ENCODE results near the gene FGD3. TPM values are rescaled to one million over a fixed set of nuclear protein-coding genes. Genes with fewer than 3 reads are reported as not detected.

Gene FGD3
- total and polyA plus RNA-seq, 3 donors from 2014 or later, result 12.8 to 14.3 (median 14.0) TPM

DNA sequence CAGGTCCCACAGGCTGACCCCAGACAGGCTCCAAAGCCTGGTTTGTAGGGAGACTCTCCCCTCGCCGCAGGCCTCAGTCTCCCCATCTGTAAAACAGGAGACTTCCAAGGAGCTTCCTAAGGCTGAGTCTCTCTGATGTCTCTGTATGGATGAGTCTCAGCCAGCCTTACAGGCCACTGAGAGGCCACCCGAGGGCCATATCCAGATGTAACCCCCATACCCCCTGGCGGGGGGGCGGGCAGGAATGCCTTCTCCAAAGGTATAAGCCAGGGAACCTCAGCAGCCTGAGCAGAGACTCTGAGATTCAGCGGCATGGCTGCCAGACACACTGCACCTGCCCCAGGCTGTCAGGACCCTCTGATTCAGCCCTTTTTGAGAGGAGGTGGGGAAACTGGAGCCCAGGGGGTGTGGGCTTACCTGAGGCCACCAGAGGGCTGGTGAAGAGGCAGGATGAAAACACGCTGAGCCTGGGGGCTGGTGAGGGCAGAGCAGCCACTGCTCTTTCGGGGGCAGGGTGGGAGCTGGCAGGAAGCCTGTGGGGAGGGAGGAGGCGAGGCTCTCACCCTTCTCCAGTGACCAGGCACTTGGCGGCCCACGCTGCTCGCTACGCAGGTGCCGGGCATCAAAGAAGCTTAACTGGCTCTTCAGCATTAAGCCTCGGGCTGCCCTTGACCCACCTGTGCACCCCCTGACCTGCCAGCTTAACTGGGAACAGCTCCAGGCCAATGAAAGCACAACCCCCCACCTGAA lies 105.6 kb downstream of the FGD3 start:
- 62 to 77% methylated on average over 10 to 15 of the region's 15 CpGs for WGBS, 2 donors
- peaks cover 34% of the 10 kb centered on the region for H3K4me1 ChIP-seq
- intact Hi-C loops (cut with DNase I; ENCODE audit: low total_unique reads), result no loop called here
- no peak for DNase-seq
- TF ChIP-seq POLR2A (IDR thresholded peaks at IDR 0.05), result no peak
- TF ChIP-seq, protein P1, sequence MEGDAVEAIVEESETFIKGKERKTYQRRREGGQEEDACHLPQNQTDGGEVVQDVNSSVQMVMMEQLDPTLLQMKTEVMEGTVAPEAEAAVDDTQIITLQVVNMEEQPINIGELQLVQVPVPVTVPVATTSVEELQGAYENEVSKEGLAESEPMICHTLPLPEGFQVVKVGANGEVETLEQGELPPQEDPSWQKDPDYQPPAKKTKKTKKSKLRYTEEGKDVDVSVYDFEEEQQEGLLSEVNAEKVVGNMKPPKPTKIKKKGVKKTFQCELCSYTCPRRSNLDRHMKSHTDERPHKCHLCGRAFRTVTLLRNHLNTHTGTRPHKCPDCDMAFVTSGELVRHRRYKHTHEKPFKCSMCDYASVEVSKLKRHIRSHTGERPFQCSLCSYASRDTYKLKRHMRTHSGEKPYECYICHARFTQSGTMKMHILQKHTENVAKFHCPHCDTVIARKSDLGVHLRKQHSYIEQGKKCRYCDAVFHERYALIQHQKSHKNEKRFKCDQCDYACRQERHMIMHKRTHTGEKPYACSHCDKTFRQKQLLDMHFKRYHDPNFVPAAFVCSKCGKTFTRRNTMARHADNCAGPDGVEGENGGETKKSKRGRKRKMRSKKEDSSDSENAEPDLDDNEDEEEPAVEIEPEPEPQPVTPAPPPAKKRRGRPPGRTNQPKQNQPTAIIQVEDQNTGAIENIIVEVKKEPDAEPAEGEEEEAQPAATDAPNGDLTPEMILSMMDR (IDR thresholded peaks at IDR 0.05), result no peak
- peak overlapping the region in 1 of 2 donors; percentile 66 for H3K27ac ChIP-seq
- no peaks in the 10 kb centered on the region for H3K27me3 ChIP-seq
- no peaks in the 10 kb centered on the region for H3K36me3 ChIP-seq (ENCODE audit: low read depth, missing control alignments)
- H3K4me3 ChIP-seq, result no peak overlapping the region
- H3K9me3 ChIP-seq, result no peaks in the 10 kb centered on the region

DNA sequence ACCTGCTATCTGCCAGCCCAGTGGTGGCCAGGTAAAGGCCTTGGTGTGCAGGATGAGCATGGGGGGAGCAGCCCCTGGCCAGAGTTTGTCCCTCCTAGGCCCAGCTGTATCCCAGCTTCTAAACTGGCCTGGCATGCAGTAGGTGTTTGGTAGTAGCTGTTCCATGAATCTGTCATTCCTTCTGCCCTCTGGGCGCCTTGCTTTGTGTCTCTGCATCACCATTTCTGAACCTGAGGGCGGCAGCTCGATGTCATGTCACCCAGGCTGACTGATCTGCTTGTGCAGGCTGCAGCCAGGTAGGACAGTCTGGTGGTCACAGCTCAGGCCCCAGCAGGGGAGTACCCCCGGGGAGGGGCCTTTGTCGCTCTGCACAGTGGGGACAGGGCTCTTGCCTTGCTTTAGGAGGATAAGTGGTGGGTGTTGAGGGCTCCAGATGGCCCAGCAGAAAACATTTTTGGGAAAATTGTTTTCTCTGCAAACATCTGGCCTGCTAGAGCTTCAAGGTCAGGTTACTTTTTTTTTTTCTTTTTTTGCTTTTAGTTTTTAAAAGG lies 106.5 kb downstream of the FGD3 start:
- DNase-seq, result no peak
- intact Hi-C loops (cut with DNase I; ENCODE audit: low total_unique reads), result no loop called here
- H3K27me3 ChIP-seq, result no peaks in the 10 kb centered on the region
- TF ChIP-seq, protein P1 (IDR thresholded peaks at IDR 0.05), result no peak
- no peak for TF ChIP-seq POLR2A (IDR thresholded peaks at IDR 0.05)
- peaks cover 34% of the 10 kb centered on the region for H3K4me1 ChIP-seq
- no peaks in the 10 kb centered on the region for H3K9me3 ChIP-seq
- H3K27ac ChIP-seq, result no peak overlapping the region
- H3K4me3 ChIP-seq, result no peak overlapping the region
- no peaks in the 10 kb centered on the region for H3K36me3 ChIP-seq (ENCODE audit: low read depth, missing control alignments)
- 66 to 70% methylated on average over 5 of the region's 5 CpGs for WGBS, 2 donors

DNA sequence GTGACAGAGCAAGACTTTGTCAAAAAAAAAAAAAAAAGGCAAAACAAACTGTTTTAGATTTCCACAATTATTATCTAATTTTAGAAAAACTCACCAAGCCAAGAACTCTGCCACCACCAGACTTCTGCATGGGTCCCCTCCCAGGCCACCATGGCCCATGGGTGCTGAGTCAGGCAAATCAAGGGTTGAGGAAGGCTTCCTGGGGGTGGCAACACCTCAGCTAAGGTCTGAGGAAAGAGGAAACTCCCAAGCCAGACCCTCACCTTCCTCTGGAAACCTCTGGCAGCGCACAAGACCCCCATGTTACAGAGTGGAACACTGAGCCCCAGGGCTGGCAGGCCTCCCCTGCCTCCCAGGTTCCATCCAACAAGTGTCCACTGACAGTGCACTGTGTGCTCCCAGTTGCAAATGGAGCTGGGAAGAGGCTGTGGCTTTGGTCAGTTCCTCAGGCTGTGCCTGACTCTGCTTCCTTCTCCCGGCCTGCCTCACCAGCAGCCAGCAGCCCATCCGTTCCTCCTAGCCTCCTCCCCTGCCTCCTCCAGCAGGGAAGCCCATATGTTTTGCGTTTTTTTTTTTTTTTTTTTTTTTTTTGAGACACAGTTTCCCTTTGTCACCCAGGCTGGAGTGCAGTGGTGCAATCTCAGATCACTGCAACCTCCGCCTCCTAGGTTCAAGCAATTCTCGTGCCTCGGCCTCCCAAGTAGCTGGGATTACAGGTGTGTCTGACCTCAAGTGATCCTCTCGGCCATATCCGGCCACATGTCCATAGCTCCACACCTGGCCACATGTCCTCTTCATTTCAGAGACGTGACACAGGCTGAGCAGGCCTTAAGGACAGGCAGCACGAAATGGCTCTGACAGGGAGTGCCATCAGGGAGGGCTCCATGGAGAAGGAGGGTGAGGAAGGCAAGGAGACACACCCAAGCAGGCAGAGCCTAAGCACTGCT lies 107.7 kb downstream of the FGD3 start:
- H3K9me3 ChIP-seq, result no peaks in the 10 kb centered on the region
- H3K4me3 ChIP-seq, result no peak overlapping the region
- no peak for DNase-seq
- H3K4me1 ChIP-seq, result peaks cover 34% of the 10 kb centered on the region
- WGBS, 2 donors, result 71 to 77% methylated on average over 9 to 11 of the region's 11 CpGs
- H3K27me3 ChIP-seq, result no peaks in the 10 kb centered on the region
- no peak overlapping the region for H3K27ac ChIP-seq
- no peaks in the 10 kb centered on the region for H3K36me3 ChIP-seq (ENCODE audit: low read depth, missing control alignments)
- intact Hi-C loops (cut with DNase I; ENCODE audit: low total_unique reads), result no loop called here
- TF ChIP-seq POLR2A (IDR thresholded peaks at IDR 0.05), result no peak
- TF ChIP-seq, protein P1 (IDR thresholded peaks at IDR 0.05), result no peak

DNA sequence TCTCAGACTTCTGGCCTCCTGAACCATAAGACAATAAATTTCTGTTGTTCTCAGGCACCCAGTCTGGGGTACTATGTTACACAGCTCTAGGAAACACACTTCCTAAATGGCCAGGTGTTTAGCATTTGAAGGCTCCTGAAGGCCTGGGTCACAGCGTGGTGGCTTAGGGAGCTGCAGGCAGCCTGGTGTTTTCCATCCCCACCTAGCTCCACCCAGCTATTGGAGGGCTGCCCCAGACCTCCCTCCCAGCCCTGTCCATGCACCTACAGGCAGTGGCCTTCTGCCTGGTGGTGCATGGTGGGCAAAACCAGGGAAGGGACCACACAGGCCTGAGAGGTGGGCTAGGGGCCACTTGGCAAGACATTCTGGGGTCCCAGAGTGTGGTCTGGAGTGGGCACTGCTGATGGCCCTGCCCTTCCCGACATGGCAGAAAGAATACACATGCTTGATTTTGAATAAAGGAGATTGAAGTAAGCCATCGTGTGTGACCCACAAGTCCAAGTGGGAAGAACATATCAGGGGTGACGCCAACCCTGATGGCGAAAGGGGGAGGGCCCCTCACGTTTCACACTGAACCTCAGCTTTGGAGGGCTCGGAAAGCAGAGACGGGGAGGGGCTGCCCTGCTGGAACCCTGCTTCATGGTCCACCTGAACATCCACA lies 109.8 kb downstream of the FGD3 start:
- no peaks in the 10 kb centered on the region for H3K27me3 ChIP-seq
- no peak for TF ChIP-seq POLR2A (IDR thresholded peaks at IDR 0.05)
- TF ChIP-seq, protein P1 (IDR thresholded peaks at IDR 0.05), result no peak
- H3K36me3 ChIP-seq (ENCODE audit: low read depth, missing control alignments), result no peaks in the 10 kb centered on the region
- no peak for DNase-seq
- WGBS, 2 donors, result 81 to 90% methylated on average over 7 to 8 of the region's 8 CpGs
- intact Hi-C loops (cut with DNase I; ENCODE audit: low total_unique reads), result no loop called here
- no peaks in the 10 kb centered on the region for H3K9me3 ChIP-seq
- peaks cover 32% of the 10 kb centered on the region for H3K4me1 ChIP-seq
- H3K4me3 ChIP-seq, result no peak overlapping the region
- H3K27ac ChIP-seq, result no peak overlapping the region

Measured in testis (tissue), 3 donors.